Activated gamma-delta T cell (primary cell): Measurements from ENCODE around the gene KDELR3.
"Not testable (repeated sequence)": the region's sequence is repeated elsewhere in the genome, so short reads cannot be mapped to it uniquely, and the experiment has no call there.

ENCODE experiments used
- DNase-seq: peaks from one replicate; lab custom pipeline; 2025; lab: John Stamatoyannopoulos, UW

Gene KDELR3

GRCh38 chr22:38456272-38456835, 11.5 kb upstream of the KDELR3 start:
- DNase-seq, result no peak

GRCh38 chr22:38456841-38457699, 10.8 kb upstream of the KDELR3 start:
- no peak for DNase-seq

GRCh38 chr22:38460426-38460840, 7.5 kb upstream of the KDELR3 start:
- no peak for DNase-seq

GRCh38 chr22:38461057-38461413, 6.9 kb upstream of the KDELR3 start:
- DNase-seq, result no peak

GRCh38 chr22:38461414-38462081, 6.3 kb upstream of the KDELR3 start:
- no peak for DNase-seq

- no peak for DNase-seq
These were observed 4.7 kb upstream of the KDELR3 start for GRCh38 chr22:38462960-38463784.

- no peak for DNase-seq
These were observed 2.8 kb upstream of the KDELR3 start for GRCh38 chr22:38464992-38465672.

- DNase-seq, result no peak
These were observed 2.0 kb upstream of the KDELR3 start for GRCh38 chr22:38465673-38466490.

- DNase-seq, result no peak
These were observed 425 bp upstream of the KDELR3 start for GRCh38 chr22:38467438-38467903.

GRCh38 chr22:38468443-38469305, 778 bp downstream of the KDELR3 start:
- DNase-seq, result no peak

- no peak for DNase-seq
These were observed 1.4 kb downstream of the KDELR3 start for GRCh38 chr22:38469306-38469781.

GRCh38 chr22:38470179-38470578, 2.3 kb downstream of the KDELR3 start:
- DNase-seq, result not testable (repeated sequence)

GRCh38 chr22:38471237-38471636, 3.3 kb downstream of the KDELR3 start:
- no peak for DNase-seq

- DNase-seq, result no peak
These were observed 6.2 kb downstream of the KDELR3 start for GRCh38 chr22:38474003-38474607.

- DNase-seq, result no peak
These were observed 9.7 kb downstream of the KDELR3 start for GRCh38 chr22:38477585-38477984.

- no peak for DNase-seq
These were observed 11.4 kb downstream of the KDELR3 start for GRCh38 chr22:38479096-38479837.

GRCh38 chr22:38481162-38481870, 13.4 kb downstream of the KDELR3 start:
- no peak for DNase-seq
